ENCODE results near the gene CALML6. TPM values are rescaled to one million over a fixed set of nuclear protein-coding genes. Genes with fewer than 3 reads are reported as not detected.

CALML6 gene
- total and polyA plus RNA-seq, 10 of the 15 experiments (the other 5 are each of a cell fraction or from before 2014, with no cell fraction given) = 0.07 to 1.3 (median 0.21) TPM; not detected in 5

DNA sequence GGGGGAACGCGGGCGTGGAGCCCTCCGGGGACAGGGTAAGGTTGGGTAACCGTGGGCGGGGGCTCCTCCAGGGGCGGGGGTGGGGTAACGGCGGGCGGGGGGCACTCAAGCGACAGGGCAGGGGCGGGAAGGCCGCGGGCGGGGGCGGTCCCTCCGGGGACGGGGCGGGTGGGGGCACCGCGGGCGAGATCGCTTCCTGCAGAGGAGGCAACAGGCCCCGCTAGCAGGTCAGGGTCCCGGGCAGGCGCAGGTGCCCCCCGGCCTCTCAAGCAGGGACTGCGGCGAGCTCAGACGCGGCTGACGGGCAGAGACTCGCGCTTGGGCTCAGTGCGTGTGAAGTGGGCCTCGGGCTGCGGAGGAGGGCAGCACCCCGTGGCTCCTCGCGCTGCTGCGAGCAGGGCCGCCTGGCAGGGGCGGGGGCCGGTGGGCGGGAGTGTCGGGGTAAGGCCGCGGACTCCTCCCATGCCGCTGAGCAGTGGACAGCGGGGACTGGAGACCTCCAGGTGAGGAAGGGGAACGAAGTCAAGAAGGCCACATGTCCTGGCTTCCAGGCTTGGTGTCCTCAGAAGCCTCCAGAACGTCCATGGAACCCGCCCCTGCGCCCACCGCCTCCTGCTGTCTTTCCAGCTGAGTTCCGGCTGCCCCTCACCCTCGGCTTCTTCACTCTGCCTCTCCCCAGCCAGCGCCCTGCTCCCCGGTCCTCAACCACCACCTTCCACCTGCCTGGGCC lies 23.5 kb upstream of the CALML6 start (continued):
- no peak for TF ChIP-seq EP300 (IDR thresholded peaks at IDR 0.05; ENCODE audit: borderline replicate concordance in 1 of 2, control insufficient read depth in 1 of 2, low read depth in 2 of 2, low read length in 2 of 2)
- TF ChIP-seq, protein P1, sequence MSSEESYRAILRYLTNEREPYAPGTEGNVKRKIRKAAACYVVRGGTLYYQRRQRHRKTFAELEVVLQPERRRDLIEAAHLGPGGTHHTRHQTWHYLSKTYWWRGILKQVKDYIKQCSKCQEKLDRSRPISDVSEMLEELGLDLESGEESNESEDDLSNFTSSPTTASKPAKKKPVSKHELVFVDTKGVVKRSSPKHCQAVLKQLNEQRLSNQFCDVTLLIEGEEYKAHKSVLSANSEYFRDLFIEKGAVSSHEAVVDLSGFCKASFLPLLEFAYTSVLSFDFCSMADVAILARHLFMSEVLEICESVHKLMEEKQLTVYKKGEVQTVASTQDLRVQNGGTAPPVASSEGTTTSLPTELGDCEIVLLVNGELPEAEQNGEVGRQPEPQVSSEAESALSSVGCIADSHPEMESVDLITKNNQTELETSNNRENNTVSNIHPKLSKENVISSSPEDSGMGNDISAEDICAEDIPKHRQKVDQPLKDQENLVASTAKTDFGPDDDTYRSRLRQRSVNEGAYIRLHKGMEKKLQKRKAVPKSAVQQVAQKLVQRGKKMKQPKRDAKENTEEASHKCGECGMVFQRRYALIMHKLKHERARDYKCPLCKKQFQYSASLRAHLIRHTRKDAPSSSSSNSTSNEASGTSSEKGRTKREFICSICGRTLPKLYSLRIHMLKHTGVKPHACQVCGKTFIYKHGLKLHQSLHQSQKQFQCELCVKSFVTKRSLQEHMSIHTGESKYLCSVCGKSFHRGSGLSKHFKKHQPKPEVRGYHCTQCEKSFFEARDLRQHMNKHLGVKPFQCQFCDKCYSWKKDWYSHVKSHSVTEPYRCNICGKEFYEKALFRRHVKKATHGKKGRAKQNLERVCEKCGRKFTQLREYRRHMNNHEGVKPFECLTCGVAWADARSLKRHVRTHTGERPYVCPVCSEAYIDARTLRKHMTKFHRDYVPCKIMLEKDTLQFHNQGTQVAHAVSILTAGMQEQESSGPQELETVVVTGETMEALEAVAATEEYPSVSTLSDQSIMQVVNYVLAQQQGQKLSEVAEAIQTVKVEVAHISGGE (CRISPR knock-in tag; IDR thresholded peaks at IDR 0.05) = no peak
- no peak for TF ChIP-seq HDAC6 (IDR thresholded peaks at IDR 0.05; ENCODE audit: unreplicated experiment)
- no peak for TF ChIP-seq SMAD1 (IDR thresholded peaks at IDR 0.05; ENCODE audit: low read depth, partially characterized antibody)
- TF ChIP-seq LARP7 (IDR thresholded peaks at IDR 0.05) = no peak
- TF ChIP-seq RUNX3 (IDR thresholded peaks at IDR 0.05; ENCODE audit: low read length) = no peak
- no peak for TF ChIP-seq HCFC1 (IDR thresholded peaks at IDR 0.05; ENCODE audit: low read length)
- TF ChIP-seq, protein P2, sequence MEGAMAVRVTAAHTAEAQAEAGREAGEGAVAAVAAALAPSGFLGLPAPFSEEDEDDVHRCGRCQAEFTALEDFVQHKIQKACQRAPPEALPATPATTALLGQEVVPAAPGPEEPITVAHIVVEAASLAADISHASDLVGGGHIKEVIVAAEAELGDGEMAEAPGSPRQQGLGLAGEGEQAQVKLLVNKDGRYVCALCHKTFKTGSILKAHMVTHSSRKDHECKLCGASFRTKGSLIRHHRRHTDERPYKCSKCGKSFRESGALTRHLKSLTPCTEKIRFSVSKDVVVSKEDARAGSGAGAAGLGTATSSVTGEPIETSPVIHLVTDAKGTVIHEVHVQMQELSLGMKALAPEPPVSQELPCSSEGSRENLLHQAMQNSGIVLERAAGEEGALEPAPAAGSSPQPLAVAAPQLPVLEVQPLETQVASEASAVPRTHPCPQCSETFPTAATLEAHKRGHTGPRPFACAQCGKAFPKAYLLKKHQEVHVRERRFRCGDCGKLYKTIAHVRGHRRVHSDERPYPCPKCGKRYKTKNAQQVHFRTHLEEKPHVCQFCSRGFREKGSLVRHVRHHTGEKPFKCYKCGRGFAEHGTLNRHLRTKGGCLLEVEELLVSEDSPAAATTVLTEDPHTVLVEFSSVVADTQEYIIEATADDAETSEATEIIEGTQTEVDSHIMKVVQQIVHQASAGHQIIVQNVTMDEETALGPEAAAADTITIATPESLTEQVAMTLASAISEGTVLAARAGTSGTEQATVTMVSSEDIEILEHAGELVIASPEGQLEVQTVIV (IDR thresholded peaks at IDR 0.05; ENCODE audit: borderline replicate concordance, partially characterized antibody) = no peak
- no peak for TF ChIP-seq SIX5 (IDR thresholded peaks at IDR 0.05; ENCODE audit: low read depth, low read length, severe bottlenecking)
- 0 out of 2 replicates have a peak, but pooled peaks have one; percentile 60 for TF ChIP-seq NBN (IDR thresholded peaks at IDR 0.05)
- peak; percentile 71 for TF ChIP-seq POLR2A (IDR thresholded peaks at IDR 0.05; ENCODE audit: low read depth, low read length)
- TF ChIP-seq, protein P3, sequence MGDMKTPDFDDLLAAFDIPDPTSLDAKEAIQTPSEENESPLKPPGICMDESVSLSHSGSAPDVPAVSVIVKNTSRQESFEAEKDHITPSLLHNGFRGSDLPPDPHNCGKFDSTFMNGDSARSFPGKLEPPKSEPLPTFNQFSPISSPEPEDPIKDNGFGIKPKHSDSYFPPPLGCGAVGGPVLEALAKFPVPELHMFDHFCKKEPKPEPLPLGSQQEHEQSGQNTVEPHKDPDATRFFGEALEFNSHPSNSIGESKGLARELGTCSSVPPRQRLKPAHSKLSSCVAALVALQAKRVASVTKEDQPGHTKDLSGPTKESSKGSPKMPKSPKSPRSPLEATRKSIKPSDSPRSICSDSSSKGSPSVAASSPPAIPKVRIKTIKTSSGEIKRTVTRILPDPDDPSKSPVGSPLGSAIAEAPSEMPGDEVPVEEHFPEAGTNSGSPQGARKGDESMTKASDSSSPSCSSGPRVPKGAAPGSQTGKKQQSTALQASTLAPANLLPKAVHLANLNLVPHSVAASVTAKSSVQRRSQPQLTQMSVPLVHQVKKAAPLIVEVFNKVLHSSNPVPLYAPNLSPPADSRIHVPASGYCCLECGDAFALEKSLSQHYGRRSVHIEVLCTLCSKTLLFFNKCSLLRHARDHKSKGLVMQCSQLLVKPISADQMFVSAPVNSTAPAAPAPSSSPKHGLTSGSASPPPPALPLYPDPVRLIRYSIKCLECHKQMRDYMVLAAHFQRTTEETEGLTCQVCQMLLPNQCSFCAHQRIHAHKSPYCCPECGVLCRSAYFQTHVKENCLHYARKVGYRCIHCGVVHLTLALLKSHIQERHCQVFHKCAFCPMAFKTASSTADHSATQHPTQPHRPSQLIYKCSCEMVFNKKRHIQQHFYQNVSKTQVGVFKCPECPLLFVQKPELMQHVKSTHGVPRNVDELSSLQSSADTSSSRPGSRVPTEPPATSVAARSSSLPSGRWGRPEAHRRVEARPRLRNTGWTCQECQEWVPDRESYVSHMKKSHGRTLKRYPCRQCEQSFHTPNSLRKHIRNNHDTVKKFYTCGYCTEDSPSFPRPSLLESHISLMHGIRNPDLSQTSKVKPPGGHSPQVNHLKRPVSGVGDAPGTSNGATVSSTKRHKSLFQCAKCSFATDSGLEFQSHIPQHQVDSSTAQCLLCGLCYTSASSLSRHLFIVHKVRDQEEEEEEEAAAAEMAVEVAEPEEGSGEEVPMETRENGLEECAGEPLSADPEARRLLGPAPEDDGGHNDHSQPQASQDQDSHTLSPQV (IDR thresholded peaks at IDR 0.05) = no peak
- no peak for TF ChIP-seq SMARCA5 (IDR thresholded peaks at IDR 0.05)
- no peak for TF ChIP-seq SREBF2 (IDR thresholded peaks at IDR 0.05; ENCODE audit: low read length)
- TF ChIP-seq CBX5 (IDR thresholded peaks at IDR 0.05; ENCODE audit: low read depth) = no peak
- no peak for TF ChIP-seq NRF1 (conservative IDR thresholded peaks at IDR 0.05; ENCODE audit: low read depth, low read length)
- peak; percentile 87; the same call in 1 of the 2 replicates for TF ChIP-seq HDGF (IDR thresholded peaks at IDR 0.05)
- TF ChIP-seq GABPA (IDR thresholded peaks at IDR 0.05; ENCODE audit: low read depth) = no peak
- no peak for TF ChIP-seq NR2C1 (IDR thresholded peaks at IDR 0.05)
- no peak for TF ChIP-seq ASH2L (IDR thresholded peaks at IDR 0.05; ENCODE audit: borderline replicate concordance, low read depth)

All from GM12878 (cell line).